Prostate gland (tissue), 2 donors: Measurements from ENCODE around the gene MYL9. TPM values are rescaled to one million over a fixed set of nuclear protein-coding genes. Genes with fewer than 3 reads are reported as not detected.
A peak's percentile ranks its signal among the peaks of the same experiment; 100 is the strongest.

Source experiments
- DNase-seq: peaks from one replicate; pipeline ENCODE4 v3.0.0-alpha.2; 2019; ENCODE audit warnings: low spot score
- H3K27ac ChIP-seq, 2 donors: fragments of 200-600 bp; sonication (generic); 2 replicates each; pipeline ENCODE4 v1.5.1; 2017 to 2019
- H3K27me3 ChIP-seq: fragments of 200-600 bp; sonication (generic); replicated peaks from 2 replicates; pipeline ENCODE4 v1.5.1; 2019; ENCODE audit not compliant: insufficient read depth
- H3K36me3 ChIP-seq, 2 donors: fragments of 200-600 bp; sonication (generic); 1 replicate in 1 of 2; 2 replicates in 1 of 2; pipeline versions ENCODE4 v1.5.1 to v1.8.1; 2017 to 2019
- H3K4me1 ChIP-seq: fragments of 200-600 bp; sonication (generic); replicated peaks from 2 replicates; pipeline ENCODE4 v1.5.1; 2019
- H3K4me3 ChIP-seq, 2 donors: fragments of 200-600 bp; sonication (generic); 2 replicates each; pipeline ENCODE4 v1.5.1; 2017 to 2019
- H3K9me3 ChIP-seq: fragments of 200-600 bp; sonication (generic); 2 replicates; pipeline ENCODE4 v1.5.1; 2017
- CTCF ChIP-seq, 4 experiments: fragments of 200-600 bp in 2 of 4; fragments of 450-650 bp in 2 of 4; sonication (generic) in 2 of 4; IDR thresholded peaks; 1 replicate in 3 of 4; 2 replicates in 1 of 4; pipeline ENCODE4 v1.5.1; 2016 to 2019; ENCODE audit warnings: antibody characterized with exemption in 4 of 4, mild to moderate bottlenecking in 2 of 4, moderate library complexity in 2 of 4
- POLR2A ChIP-seq: fragments of 450-650 bp; IDR thresholded peaks from one replicate; pipeline ENCODE4 v1.6.1; 2016; ENCODE audit warnings: antibody characterized with exemption, mild to moderate bottlenecking
- POLR2AphosphoS5 ChIP-seq: sonication (generic); formaldehyde crosslinking; IDR thresholded peaks from one replicate; pipeline ENCODE4 v1.6.1; 2017; ENCODE audit warnings: antibody characterized with exemption
- WGBS: methylation state at CpG from one replicate; pipeline ENCODE4 v1.1.5; 2018; 5-methylcytosine and 5-hydroxymethylcytosine counted together
- intact Hi-C: fragments of 100-400 bp; cut with DNase I; formaldehyde crosslinking; loops from one replicate; pipeline ENCODE4 v1.14.2; 2022
- total RNA-seq, 2 donors: library from RNA; depleted of rRNA; stranded (reverse); fragments of >200 nt; gene quantifications; one replicate each; pipeline ENCODE4 v1.1.0, GENCODE V29; 2016

Gene MYL9
- total RNA-seq, 2 donors from 2014 or later, result 335 to 560 TPM

DNA sequence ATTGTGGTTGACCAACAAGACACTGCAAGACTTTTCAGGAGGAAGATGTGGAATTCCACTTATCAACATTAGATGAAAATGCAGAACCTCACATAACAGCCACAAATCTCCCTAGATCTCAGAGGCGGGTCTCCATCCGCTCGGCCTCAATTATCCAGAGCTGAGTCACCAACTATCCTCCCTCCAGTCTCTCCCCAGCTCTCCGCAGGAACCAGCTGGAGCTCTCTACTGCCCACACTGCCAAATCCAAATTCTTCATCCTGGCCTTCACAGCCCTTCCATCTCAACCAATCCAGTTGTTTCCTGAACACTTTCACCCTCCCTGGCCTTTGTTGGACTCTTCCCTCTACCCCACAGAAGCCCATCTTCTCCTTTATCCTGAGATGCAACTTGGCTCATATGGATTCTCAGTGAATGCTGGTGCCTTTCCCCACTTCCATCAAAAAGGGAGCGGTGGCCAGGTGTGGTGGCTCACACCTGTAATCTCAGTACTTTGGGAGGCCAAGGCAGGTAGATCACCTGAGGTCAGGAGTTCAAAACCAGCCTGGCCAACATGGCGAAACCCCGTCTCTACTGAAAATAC, 28.6 kb downstream of the MYL9 start:
- intact Hi-C loops, result loop anchor here (5.0 to 10.0 kb wide), 2 partner anchors 37 to 295 kb away; partner anchors contain the start of gene RAB5IF
- TF ChIP-seq POLR2A (no peak), CTCF (IDR thresholded peaks at IDR 0.05) (no peak), POLR2AphosphoS5 (no peak)
- Histone ChIP-seq H3K27ac (no peak overlapping the region), H3K4me1 (no peaks in the 10 kb centered on the region), H3K36me3 (no peaks in the 10 kb centered on the region), H3K9me3 (no peaks in the 10 kb centered on the region), H3K4me3 (no peak overlapping the region), H3K27me3 (no peaks in the 10 kb centered on the region)
- 87% methylated on average over 7 of the region's 7 CpGs for WGBS
- DNase-seq, result no peak

DNA sequence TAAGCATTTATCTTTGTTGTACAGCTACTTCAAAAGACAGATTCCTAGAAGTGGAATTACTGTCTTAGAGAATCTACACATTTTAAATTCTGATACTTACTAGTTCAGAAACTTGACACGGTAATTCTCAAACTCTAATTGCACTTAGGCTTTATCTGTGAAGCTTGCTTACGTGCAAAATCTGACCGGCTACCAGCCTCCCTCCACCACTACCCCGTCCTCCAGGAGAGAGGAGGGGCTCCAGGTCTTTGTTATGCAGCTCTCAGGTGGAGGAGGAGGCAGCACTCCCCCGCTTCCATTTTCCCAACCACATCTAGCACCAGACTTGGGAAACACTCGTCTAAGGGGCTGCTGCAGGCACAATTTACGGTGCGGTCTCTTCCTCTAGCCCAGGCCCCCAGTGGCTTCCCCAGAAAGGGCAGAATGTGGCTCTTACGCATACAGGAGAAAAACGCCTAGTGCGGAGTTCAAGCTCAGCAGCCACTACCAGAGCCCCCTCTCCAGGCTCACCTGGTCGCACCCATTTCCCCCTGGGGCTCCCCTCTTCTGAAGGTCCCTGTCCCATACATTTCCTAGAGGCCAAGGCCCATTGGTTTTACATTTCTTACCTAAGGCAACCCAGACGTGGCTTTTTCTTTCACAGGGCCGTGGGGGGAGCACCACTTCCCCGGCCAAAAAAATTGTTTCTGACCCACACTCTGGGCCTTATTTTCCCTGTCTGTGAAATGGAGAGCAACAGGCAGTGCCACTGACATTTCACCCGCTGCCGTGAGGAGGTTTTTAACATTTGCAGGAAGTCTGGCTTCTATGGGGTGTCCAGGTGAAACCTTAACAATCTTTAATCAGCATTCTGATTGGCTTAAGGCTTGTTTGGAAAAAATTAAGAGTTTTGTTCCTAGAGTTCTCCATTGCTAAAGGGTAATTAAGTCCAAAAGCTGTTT, 30.5 kb downstream of the MYL9 start:
- H3K4me1 ChIP-seq, result peaks cover 2% of the 10 kb centered on the region
- no peak for TF ChIP-seq POLR2AphosphoS5
- TF ChIP-seq CTCF (IDR thresholded peaks at IDR 0.05), result no peak
- TF ChIP-seq POLR2A, result no peak
- H3K4me3 ChIP-seq, result no peak overlapping the region
- H3K27ac ChIP-seq, result peak overlapping the region; percentile 92 to 94
- 54% methylated on average over 17 of the region's 17 CpGs for WGBS
- DNase-seq, result no peak
- H3K9me3 ChIP-seq, result no peaks in the 10 kb centered on the region
- H3K27me3 ChIP-seq, result no peaks in the 10 kb centered on the region
- H3K36me3 ChIP-seq, result no peaks in the 10 kb centered on the region
- intact Hi-C loops, result loop anchor here (5.0 to 10.0 kb wide), 2 partner anchors 35 to 293 kb away; partner anchors contain the start of gene RAB5IF

DNA sequence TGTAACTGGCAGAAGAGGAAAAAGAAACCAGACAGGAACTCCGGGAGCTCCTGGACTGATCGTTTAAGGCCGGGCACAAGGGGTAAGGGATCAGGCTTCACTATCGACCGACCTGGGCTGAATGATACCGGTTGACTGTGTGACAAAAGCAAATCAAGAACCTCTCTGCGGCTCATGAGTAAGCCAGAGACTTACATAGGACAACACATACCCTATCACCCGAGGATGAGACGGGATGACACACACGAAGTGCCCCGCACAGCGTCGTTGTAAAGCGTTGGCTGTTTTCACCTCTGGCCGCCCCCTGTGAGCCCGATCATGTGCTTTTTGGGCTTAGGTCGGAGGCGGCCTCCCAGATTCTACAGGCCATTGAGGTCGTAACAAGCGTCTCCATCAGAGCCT, 31.4 kb downstream of the MYL9 start:
- Histone ChIP-seq H3K36me3 (no peaks in the 10 kb centered on the region), H3K4me1 (peaks cover 2% of the 10 kb centered on the region), H3K4me3 (peak overlapping the region; percentile 75 to 88), H3K9me3 (no peaks in the 10 kb centered on the region), H3K27me3 (no peaks in the 10 kb centered on the region), H3K27ac (peak overlapping the region; percentile 92 to 94)
- DNase-seq, result peak; percentile 7
- no peak for TF ChIP-seq POLR2AphosphoS5
- no peak for TF ChIP-seq CTCF (IDR thresholded peaks at IDR 0.05)
- no peak for TF ChIP-seq POLR2A
- WGBS, result 33% methylated on average over 18 of the region's 20 CpGs
- intact Hi-C loops, result loop anchor here (5.0 to 10.0 kb wide), 2 partner anchors 35 to 292 kb away; partner anchors contain the start of gene RAB5IF

- TF ChIP-seq POLR2A, result peak; percentile 70
- peak; percentile 38 for TF ChIP-seq POLR2AphosphoS5
- TF ChIP-seq CTCF (IDR thresholded peaks at IDR 0.05), result no peak
- H3K36me3 ChIP-seq, result no peaks in the 10 kb centered on the region
- H3K4me1 ChIP-seq, result peaks cover 2% of the 10 kb centered on the region
- WGBS, result 10% methylated on average over 43 of the region's 80 CpGs
- peak within 1 kb of the TSS; percentile 75 to 88 for H3K4me3 ChIP-seq
- H3K27me3 ChIP-seq, result no peaks in the 10 kb centered on the region
- intact Hi-C loops, result loop anchor here (5.0 to 10.0 kb wide), 2 partner anchors 34 to 292 kb away; partner anchors contain the start of gene RAB5IF
- DNase-seq, result peak; percentile 81
- no peaks in the 10 kb centered on the region for H3K9me3 ChIP-seq
- H3K27ac ChIP-seq, result peak within 1 kb of the TSS; percentile 92 to 94
These were observed 31.9 kb downstream of the MYL9 start, which contains the start of gene TGIF2 for GRCh38 chr20:36573103-36573797. Gene TGIF2 (plus strand): TSS chr20:36573597. CDS start chr20:36578775, 5,178 bp downstream.
